B cell (primary cell): ENCODE measurements around the gene FADS6. TPM values are rescaled to one million over a fixed set of nuclear protein-coding genes. Genes with fewer than 3 reads are reported as not detected.

ENCODE experiments used
- ATAC-seq: fragments of 200-7000 bp; cut with Tn5 transposase; one replicate; pipeline ENCODE4 v1.10.0; 2021; ENCODE audit warnings: low read depth, mild to moderate bottlenecking, moderate number of reproducible peaks, moderate library complexity
- CTCF ChIA-PET: fragments of 350-600 bp; sonication (Branson Sonifier 250); formaldehyde crosslinking; loops from one replicate; lab custom pipeline; 2021; ENCODE audit warnings: antibody characterized with exemption, inconsistent platforms; lab: Charles Lee
- POLR2A ChIA-PET: fragments of 350-600 bp; sonication (Branson Sonifier 250); formaldehyde crosslinking; loops from one replicate; lab custom pipeline; 2021; ENCODE audit warnings: antibody characterized with exemption; lab: Charles Lee
- DNase-seq: peaks from one replicate; pipeline ENCODE4 v3.0.0; 2013
- H2AFZ ChIP-seq: 2 replicates; pipeline ENCODE4 v1.6.1; 2012; ENCODE audit warnings: mild to moderate bottlenecking, low read depth, low read length; ENCODE audit not compliant: insufficient read depth, poor library complexity, severe bottlenecking
- H3K27ac ChIP-seq, 2 donors: 1 replicate in 1 of 2; 2 replicates in 1 of 2; pipeline ENCODE4 v1.5.1; 2012 to 2013; ENCODE audit warnings: low read length in 2 of 2, mild to moderate bottlenecking in 2 of 2, moderate library complexity in 1 of 2
- H3K27me3 ChIP-seq, 4 experiments: fragments of 200-600 bp in 1 of 4; sonication (generic) in 1 of 4; replicated peaks in 1 of 4; 1 replicate in 2 of 4; 2 replicates in 2 of 4; pipeline versions ENCODE4 v1.6.1 to v1.7.0; 2013 to 2016; ENCODE audit warnings: low read length in 3 of 4, mild to moderate bottlenecking in 2 of 4, mixed read lengths in 1 of 4, moderate library complexity in 1 of 4; ENCODE audit not compliant: insufficient read depth in 4 of 4, control insufficient read depth in 3 of 4; ENCODE audit errors: control extremely low read depth in 1 of 4
- H3K36me3 ChIP-seq, 2 experiments: replicated peaks in 1 of 2; 1 replicate in 1 of 2; 2 replicates in 1 of 2; pipeline versions ENCODE4 v1.6.1 to v1.7.1; 2013; ENCODE audit warnings: low read length in 1 of 2; ENCODE audit not compliant: insufficient read depth in 2 of 2, control insufficient read depth in 1 of 2; ENCODE audit errors: control extremely low read depth in 1 of 2, extremely low read depth in 1 of 2
- H3K4me1 ChIP-seq, 2 donors: fragments of 200-600 bp in 1 of 2; sonication (generic) in 1 of 2; 1 replicate in 1 of 2; 2 replicates in 1 of 2; pipeline versions ENCODE4 v1.5.1 to v1.6.1; 2013 to 2017; ENCODE audit warnings: low read length in 2 of 2; ENCODE audit not compliant: control insufficient read depth in 2 of 2, insufficient read depth in 2 of 2
- H3K4me2 ChIP-seq: replicated peaks from 2 replicates; pipeline ENCODE3; 2012; ENCODE audit warnings: mild to moderate bottlenecking, low read depth, low read length; ENCODE audit not compliant: poor library complexity, severe bottlenecking
- H3K4me3 ChIP-seq, 5 experiments: fragments of 200-600 bp in 1 of 5; sonication (generic) in 1 of 5; 1 replicate in 3 of 5; 2 replicates in 2 of 5; pipeline versions ENCODE4 v1.5.1 to v1.7.0; 2011 to 2016; ENCODE audit warnings: low read length in 4 of 5, mild to moderate bottlenecking in 4 of 5, low read depth in 2 of 5, control low read depth in 1 of 5, moderate library complexity in 1 of 5; ENCODE audit not compliant: insufficient read depth in 1 of 5; ENCODE audit errors: control extremely low read depth in 1 of 5, extremely low read depth in 1 of 5
- H3K79me2 ChIP-seq: fragments of 200-600 bp; sonication (generic); one replicate; pipeline ENCODE4 v1.6.0; 2016; ENCODE audit warnings: low read length; ENCODE audit not compliant: control insufficient read depth, insufficient read depth
- H3K9ac ChIP-seq: fragments of 200-600 bp; sonication (generic); 2 replicates; pipeline ENCODE4 v1.6.1; 2017; ENCODE audit warnings: mild to moderate bottlenecking, low read length, moderate library complexity
- H3K9me3 ChIP-seq, 3 donors: one replicate each; pipeline versions ENCODE4 v1.6.1 to v1.7.1; 2013; ENCODE audit warnings: low read length in 2 of 3; ENCODE audit not compliant: control insufficient read depth in 2 of 3, insufficient read depth in 1 of 3; ENCODE audit errors: control extremely low read depth in 1 of 3
- H4K20me1 ChIP-seq: 2 replicates; pipeline ENCODE4 v1.6.0; 2012; ENCODE audit warnings: mild to moderate bottlenecking, low read length; ENCODE audit not compliant: insufficient read depth, control insufficient read depth, poor library complexity, severe bottlenecking
- H3K27ac Mint-ChIP-seq: one replicate; pipeline ENCODE4 v1.8.0; 2021; ENCODE audit warnings: mixed read lengths
- H3K27me3 Mint-ChIP-seq: one replicate; pipeline ENCODE4 v1.8.0; 2021; ENCODE audit warnings: mixed read lengths
- H3K4me1 Mint-ChIP-seq: one replicate; pipeline ENCODE4 v1.8.0; 2021; ENCODE audit warnings: mixed read lengths
- H3K4me3 Mint-ChIP-seq: one replicate; pipeline ENCODE4 v1.8.0; 2021; ENCODE audit warnings: mixed read lengths
- H3K9me3 Mint-ChIP-seq: one replicate; pipeline ENCODE4 v1.8.0; 2022; ENCODE audit warnings: mixed read lengths; ENCODE audit not compliant: insufficient read depth
- CTCF ChIP-seq: fragments of 200-600 bp; IDR thresholded peaks from one replicate; pipeline ENCODE4 v1.8.0; 2022; ENCODE audit warnings: antibody characterized with exemption, mild to moderate bottlenecking
- EZH2 ChIP-seq: IDR thresholded peaks from 2 replicates; pipeline ENCODE4 v1.6.1; 2012; ENCODE audit warnings: borderline replicate concordance, low read depth, mild to moderate bottlenecking, moderate library complexity, low read length; ENCODE audit not compliant: insufficient read depth, poor library complexity, severe bottlenecking
- WGBS: methylation state at CpG from one replicate; pipeline ENCODE4 v1.1.5; 2013; ENCODE audit warnings: missing lambda C conversion rate; ENCODE audit not compliant: insufficient coverage; 5-methylcytosine and 5-hydroxymethylcytosine counted together
- intact Hi-C: fragments of 100-400 bp; cut with micrococcal nuclease; formaldehyde crosslinking; loops from one replicate; pipeline ENCODE4 v1.10.0; 2022
- polyA plus RNA-seq: library from polyadenylated mRNA; depleted of rRNA; stranded (reverse); fragments of >200 nt; gene quantifications from 2 replicates; pipeline ENCODE4 v1.2.3, GENCODE V29; 2012
- total RNA-seq, 2 donors: library from RNA; stranded (reverse); fragments of 120-200 nt in 1 of 2; gene quantifications; 1 replicate in 1 of 2; 2 replicates in 1 of 2; pipeline versions ENCODE4 v1.2.3 to v1.2.4, GENCODE V29; 2013 to 2022

Gene FADS6
- total and polyA plus RNA-seq, 2 donors (not counting 1 experiment from before 2014, with no cell fraction given), result not detected

DNA sequence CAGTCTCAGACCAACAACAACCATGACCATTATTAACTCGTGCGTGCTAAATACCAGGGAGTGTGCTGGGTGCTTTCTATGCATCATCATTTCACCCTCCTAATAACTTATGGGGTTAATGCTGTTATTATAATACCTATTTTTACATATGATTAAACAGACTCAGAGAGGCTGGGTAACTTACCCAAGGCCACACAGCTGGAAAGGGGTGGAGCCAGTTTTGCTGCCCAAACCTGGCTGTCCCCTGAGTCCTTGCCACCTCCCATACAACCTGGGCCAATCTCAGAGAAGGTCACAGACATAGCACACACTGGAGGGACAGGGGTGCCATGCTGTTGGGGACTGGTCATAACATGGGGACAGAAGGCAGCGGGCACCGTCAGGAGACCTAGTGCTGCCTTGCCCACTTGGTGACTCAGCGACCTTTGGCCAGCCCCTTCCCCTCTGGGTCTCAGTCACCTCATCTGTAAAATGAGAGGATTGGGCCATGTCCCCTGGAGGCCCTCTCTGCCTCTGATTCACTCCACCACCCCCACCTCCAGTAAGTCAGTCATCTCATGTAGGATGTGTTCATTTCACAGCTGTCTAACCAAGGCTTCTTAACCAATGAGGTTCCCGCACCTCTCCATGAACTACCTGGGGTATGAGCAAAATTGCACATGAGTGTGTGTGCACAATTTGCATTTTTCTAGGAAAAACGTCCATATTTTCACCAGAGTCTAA, 11.4 kb upstream of the FADS6 start:
- CTCF ChIA-PET, result no interaction called here
- no peak overlapping the region for H3K4me3 ChIP-seq
- no peaks in the 10 kb centered on the region for H3K4me1 ChIP-seq
- no peak overlapping the region for H3K9ac ChIP-seq
- Mint-ChIP-seq H3K27ac (no peak overlapping the region), H3K9me3 (no peaks in the 10 kb centered on the region), H3K27me3 (peaks cover 25% of the 10 kb centered on the region), H3K4me3 (no peak overlapping the region), H3K4me1 (no peaks in the 10 kb centered on the region)
- intact Hi-C loops, result no loop called here
- POLR2A ChIA-PET, result no interaction called here
- H4K20me1 ChIP-seq, result no peaks in the 10 kb centered on the region
- 90% methylated on average over 3 of the region's 7 CpGs for WGBS
- peaks cover 0 to 20% (median 2%) of the 10 kb centered on the region in 4 experiments for H3K27me3 ChIP-seq
- TF ChIP-seq EZH2, result no peak
- TF ChIP-seq CTCF, result no peak
- no peak for DNase-seq
- ATAC-seq, result no peak
- no peaks in the 10 kb centered on the region for H3K36me3 ChIP-seq
- H3K27ac ChIP-seq, result no peak overlapping the region
- no peak overlapping the region for H3K4me2 ChIP-seq
- no peak overlapping the region for H2AFZ ChIP-seq
- no peaks in the 10 kb centered on the region for H3K79me2 ChIP-seq
- H3K9me3 ChIP-seq, result no peaks in the 10 kb centered on the region

DNA sequence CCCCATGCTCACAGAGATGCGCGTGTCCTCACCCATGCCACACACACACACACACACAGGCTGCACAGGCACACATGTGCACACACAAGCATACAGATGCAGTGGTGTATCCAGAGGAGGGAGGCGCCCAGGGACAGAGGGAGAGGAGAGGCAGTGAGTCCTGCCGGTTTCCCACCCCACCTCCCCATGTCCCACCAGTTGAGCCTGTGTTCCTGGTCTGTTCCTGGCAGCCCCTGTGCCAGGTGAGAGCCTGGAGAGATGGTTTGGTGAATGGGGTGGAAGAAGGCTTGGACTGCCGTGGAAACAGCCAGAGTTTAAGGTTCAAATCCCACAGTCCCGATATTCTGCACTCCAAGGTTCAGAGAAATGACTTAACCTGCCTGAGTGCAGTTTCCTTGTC, 10.2 kb upstream of the FADS6 start:
- ATAC-seq (no peak), DNase-seq (no peak)
- Histone ChIP-seq H3K79me2 (no peaks in the 10 kb centered on the region), H3K36me3 (no peaks in the 10 kb centered on the region), H3K4me2 (no peak overlapping the region), H3K27me3 (peaks cover 0 to 22% (median 2%) of the 10 kb centered on the region in 4 experiments), H3K4me3 (no peak overlapping the region), H4K20me1 (no peaks in the 10 kb centered on the region), H2AFZ (no peak overlapping the region), H3K9me3 (no peaks in the 10 kb centered on the region), H3K27ac (no peak overlapping the region), H3K9ac (no peak overlapping the region), H3K4me1 (no peaks in the 10 kb centered on the region)
- H3K9me3 Mint-ChIP-seq, result no peaks in the 10 kb centered on the region
- H3K4me1 Mint-ChIP-seq, result no peaks in the 10 kb centered on the region
- no peak overlapping the region for H3K27ac Mint-ChIP-seq
- WGBS, result 64% methylated on average over 2 of the region's 6 CpGs
- ChIA-PET CTCF (no interaction called here), POLR2A (no interaction called here)
- H3K4me3 Mint-ChIP-seq, result no peak overlapping the region
- TF ChIP-seq EZH2, result no peak
- TF ChIP-seq CTCF, result no peak
- H3K27me3 Mint-ChIP-seq, result peaks cover 29% of the 10 kb centered on the region
- intact Hi-C loops, result no loop called here
